B cell (primary cell): ENCODE results near the gene ASIC4. TPM values are rescaled to one million over a fixed set of nuclear protein-coding genes. Genes with fewer than 3 reads are reported as not detected.

Experiments
- ATAC-seq: fragments of 200-7000 bp; cut with Tn5 transposase; one replicate; pipeline ENCODE4 v1.10.0; 2021; ENCODE audit warnings: low read depth, mild to moderate bottlenecking, moderate number of reproducible peaks, moderate library complexity
- CTCF ChIA-PET: fragments of 350-600 bp; sonication (Branson Sonifier 250); formaldehyde crosslinking; loops from one replicate; lab custom pipeline; 2021; ENCODE audit warnings: antibody characterized with exemption, inconsistent platforms; lab: Charles Lee
- POLR2A ChIA-PET: fragments of 350-600 bp; sonication (Branson Sonifier 250); formaldehyde crosslinking; loops from one replicate; lab custom pipeline; 2021; ENCODE audit warnings: antibody characterized with exemption; lab: Charles Lee
- DNase-seq: peaks from one replicate; pipeline ENCODE4 v3.0.0; 2013
- H2AFZ ChIP-seq: 2 replicates; pipeline ENCODE4 v1.6.1; 2012; ENCODE audit warnings: mild to moderate bottlenecking, low read depth, low read length; ENCODE audit not compliant: insufficient read depth, poor library complexity, severe bottlenecking
- H3K27ac ChIP-seq, 2 donors: 1 replicate in 1 of 2; 2 replicates in 1 of 2; pipeline ENCODE4 v1.5.1; 2012 to 2013; ENCODE audit warnings: low read length in 2 of 2, mild to moderate bottlenecking in 2 of 2, moderate library complexity in 1 of 2
- H3K27me3 ChIP-seq, 4 experiments: fragments of 200-600 bp in 1 of 4; sonication (generic) in 1 of 4; replicated peaks in 1 of 4; 1 replicate in 2 of 4; 2 replicates in 2 of 4; pipeline versions ENCODE4 v1.6.1 to v1.7.0; 2013 to 2016; ENCODE audit warnings: low read length in 3 of 4, mild to moderate bottlenecking in 2 of 4, mixed read lengths in 1 of 4, moderate library complexity in 1 of 4; ENCODE audit not compliant: insufficient read depth in 4 of 4, control insufficient read depth in 3 of 4; ENCODE audit errors: control extremely low read depth in 1 of 4
- H3K36me3 ChIP-seq, 2 experiments: replicated peaks in 1 of 2; 1 replicate in 1 of 2; 2 replicates in 1 of 2; pipeline versions ENCODE4 v1.6.1 to v1.7.1; 2013; ENCODE audit warnings: low read length in 1 of 2; ENCODE audit not compliant: insufficient read depth in 2 of 2, control insufficient read depth in 1 of 2; ENCODE audit errors: control extremely low read depth in 1 of 2, extremely low read depth in 1 of 2
- H3K4me1 ChIP-seq, 2 donors: fragments of 200-600 bp in 1 of 2; sonication (generic) in 1 of 2; 1 replicate in 1 of 2; 2 replicates in 1 of 2; pipeline versions ENCODE4 v1.5.1 to v1.6.1; 2013 to 2017; ENCODE audit warnings: low read length in 2 of 2; ENCODE audit not compliant: control insufficient read depth in 2 of 2, insufficient read depth in 2 of 2
- H3K4me2 ChIP-seq: replicated peaks from 2 replicates; pipeline ENCODE3; 2012; ENCODE audit warnings: mild to moderate bottlenecking, low read depth, low read length; ENCODE audit not compliant: poor library complexity, severe bottlenecking
- H3K4me3 ChIP-seq, 5 experiments: fragments of 200-600 bp in 1 of 5; sonication (generic) in 1 of 5; 1 replicate in 3 of 5; 2 replicates in 2 of 5; pipeline versions ENCODE4 v1.5.1 to v1.7.0; 2011 to 2016; ENCODE audit warnings: low read length in 4 of 5, mild to moderate bottlenecking in 4 of 5, low read depth in 2 of 5, control low read depth in 1 of 5, moderate library complexity in 1 of 5; ENCODE audit not compliant: insufficient read depth in 1 of 5; ENCODE audit errors: control extremely low read depth in 1 of 5, extremely low read depth in 1 of 5
- H3K79me2 ChIP-seq: fragments of 200-600 bp; sonication (generic); one replicate; pipeline ENCODE4 v1.6.0; 2016; ENCODE audit warnings: low read length; ENCODE audit not compliant: control insufficient read depth, insufficient read depth
- H3K9ac ChIP-seq: fragments of 200-600 bp; sonication (generic); 2 replicates; pipeline ENCODE4 v1.6.1; 2017; ENCODE audit warnings: mild to moderate bottlenecking, low read length, moderate library complexity
- H3K9me3 ChIP-seq, 3 donors: one replicate each; pipeline versions ENCODE4 v1.6.1 to v1.7.1; 2013; ENCODE audit warnings: low read length in 2 of 3; ENCODE audit not compliant: control insufficient read depth in 2 of 3, insufficient read depth in 1 of 3; ENCODE audit errors: control extremely low read depth in 1 of 3
- H4K20me1 ChIP-seq: 2 replicates; pipeline ENCODE4 v1.6.0; 2012; ENCODE audit warnings: mild to moderate bottlenecking, low read length; ENCODE audit not compliant: insufficient read depth, control insufficient read depth, poor library complexity, severe bottlenecking
- H3K27ac Mint-ChIP-seq: one replicate; pipeline ENCODE4 v1.8.0; 2021; ENCODE audit warnings: mixed read lengths
- H3K27me3 Mint-ChIP-seq: one replicate; pipeline ENCODE4 v1.8.0; 2021; ENCODE audit warnings: mixed read lengths
- H3K4me1 Mint-ChIP-seq: one replicate; pipeline ENCODE4 v1.8.0; 2021; ENCODE audit warnings: mixed read lengths
- H3K4me3 Mint-ChIP-seq: one replicate; pipeline ENCODE4 v1.8.0; 2021; ENCODE audit warnings: mixed read lengths
- H3K9me3 Mint-ChIP-seq: one replicate; pipeline ENCODE4 v1.8.0; 2022; ENCODE audit warnings: mixed read lengths; ENCODE audit not compliant: insufficient read depth
- CTCF ChIP-seq: fragments of 200-600 bp; IDR thresholded peaks from one replicate; pipeline ENCODE4 v1.8.0; 2022; ENCODE audit warnings: antibody characterized with exemption, mild to moderate bottlenecking
- EZH2 ChIP-seq: IDR thresholded peaks from 2 replicates; pipeline ENCODE4 v1.6.1; 2012; ENCODE audit warnings: borderline replicate concordance, low read depth, mild to moderate bottlenecking, moderate library complexity, low read length; ENCODE audit not compliant: insufficient read depth, poor library complexity, severe bottlenecking
- WGBS: methylation state at CpG from one replicate; pipeline ENCODE4 v1.1.5; 2013; ENCODE audit warnings: missing lambda C conversion rate; ENCODE audit not compliant: insufficient coverage; 5-methylcytosine and 5-hydroxymethylcytosine counted together
- intact Hi-C: fragments of 100-400 bp; cut with micrococcal nuclease; formaldehyde crosslinking; loops from one replicate; pipeline ENCODE4 v1.10.0; 2022
- polyA plus RNA-seq: library from polyadenylated mRNA; depleted of rRNA; stranded (reverse); fragments of >200 nt; gene quantifications from 2 replicates; pipeline ENCODE4 v1.2.3, GENCODE V29; 2012
- total RNA-seq, 2 donors: library from RNA; stranded (reverse); fragments of 120-200 nt in 1 of 2; gene quantifications; 1 replicate in 1 of 2; 2 replicates in 1 of 2; pipeline versions ENCODE4 v1.2.3 to v1.2.4, GENCODE V29; 2013 to 2022

ASIC4 gene
- total and polyA plus RNA-seq, 2 donors (not counting 1 experiment from before 2014, with no cell fraction given), result not detected

- H4K20me1 ChIP-seq, result no peaks in the 10 kb centered on the region
- H3K4me2 ChIP-seq, result no peak overlapping the region
- H3K27me3 ChIP-seq, result peaks cover 0 to 34% (median 11%) of the 10 kb centered on the region in 4 experiments
- ChIA-PET CTCF (interaction anchor here (1.3 to 1.5 kb wide), 2 partner anchors 16 to 68 kb away, joined by 3 to 4 read pairs; no protein-coding TSS in a partner anchor), POLR2A (no interaction called here)
- H3K27ac ChIP-seq, result no peak overlapping the region
- H3K9ac ChIP-seq, result no peak overlapping the region
- ATAC-seq (no peak), DNase-seq (no peak)
- no peaks in the 10 kb centered on the region for H3K79me2 ChIP-seq
- H3K4me1 Mint-ChIP-seq, result peaks cover 5% of the 10 kb centered on the region
- H3K4me1 ChIP-seq, result peaks cover 3 to 8% of the 10 kb centered on the region in 2 donors
- peaks cover 40% of the 10 kb centered on the region for H3K27me3 Mint-ChIP-seq
- H2AFZ ChIP-seq, result no peak overlapping the region
- H3K27ac Mint-ChIP-seq, result no peak overlapping the region
- no peaks in the 10 kb centered on the region for H3K36me3 ChIP-seq
- intact Hi-C loops, result no loop called here
- TF ChIP-seq EZH2 (no peak), CTCF (no peak)
- no peaks in the 10 kb centered on the region for H3K9me3 Mint-ChIP-seq
- no peak overlapping the region for H3K4me3 ChIP-seq
- H3K4me3 Mint-ChIP-seq, result no peak overlapping the region
- H3K9me3 ChIP-seq, result peaks cover 0 to 15% (median 0%) of the 10 kb centered on the region in 3 donors
- WGBS, result 92% methylated on average over 25 of the region's 25 CpGs
Observed at GRCh38 chr2:219557791-219558785, 43.8 kb downstream of the ASIC4 start.
